ENCODE measurements around the gene VPS16. TPM values are rescaled to one million over a fixed set of nuclear protein-coding genes. Genes with fewer than 3 reads are reported as not detected.
A peak's percentile ranks its signal among the peaks of the same experiment; 100 is the strongest.
"Not testable (repeated sequence)": the region's sequence is repeated elsewhere in the genome, so short reads cannot be mapped to it uniquely, and the experiment has no call there.

The VPS16 gene
- total and polyA plus RNA-seq, 8 donors, result 19.2 to 93.4 (median 23.8) TPM

GRCh38 chr20:2820896-2821869 is 19.4 kb upstream of the VPS16 start:
- WGBS, 2 donors, result 5 to 12% methylated on average over 56 to 68 of the region's 68 CpGs
- H3K4me3 ChIP-seq, result no peak overlapping the region
- no peaks in the 10 kb centered on the region for H3K27me3 ChIP-seq
- DNase-seq, result peak in 1 of 6 donors; percentile 61
- no peaks in the 10 kb centered on the region for H3K36me3 ChIP-seq
- no peaks in the 10 kb centered on the region for H3K4me1 ChIP-seq
- H3K27ac ChIP-seq, result no peak overlapping the region
- H3K9me3 ChIP-seq, result no peaks in the 10 kb centered on the region
- no peak for FAIRE-seq
- intact Hi-C loops (cut with DNase I), result no loop called here
- no peak for TF ChIP-seq CTCF (IDR thresholded peaks at IDR 0.05)
- ATAC-seq, result peak in 1 of 4 donors; percentile 16

DNA sequence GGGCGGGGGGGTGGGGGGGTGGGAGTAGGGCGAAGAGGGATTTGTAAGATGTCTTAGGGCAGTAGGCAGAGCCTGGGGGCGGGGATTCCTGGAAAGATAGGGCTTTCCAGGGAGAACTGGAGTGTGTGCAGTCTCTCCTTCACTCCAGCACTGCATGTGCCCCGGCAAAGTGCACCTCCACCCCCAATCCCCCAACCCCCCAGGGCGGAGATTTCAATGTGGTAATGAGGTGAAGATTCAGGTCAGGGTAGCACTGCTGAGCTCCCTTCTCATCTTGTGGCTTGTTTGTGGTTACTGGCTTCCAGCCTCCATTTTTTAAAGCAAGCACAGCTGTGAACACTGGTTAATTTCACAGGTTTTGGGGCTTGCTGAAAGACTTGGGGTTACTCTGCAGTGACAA is 18.5 kb upstream of the VPS16 start:
- DNase-seq (no peak), ATAC-seq (peak in 1 of 4 donors; percentile 26)
- no peak overlapping the region for H3K27ac ChIP-seq

DNA sequence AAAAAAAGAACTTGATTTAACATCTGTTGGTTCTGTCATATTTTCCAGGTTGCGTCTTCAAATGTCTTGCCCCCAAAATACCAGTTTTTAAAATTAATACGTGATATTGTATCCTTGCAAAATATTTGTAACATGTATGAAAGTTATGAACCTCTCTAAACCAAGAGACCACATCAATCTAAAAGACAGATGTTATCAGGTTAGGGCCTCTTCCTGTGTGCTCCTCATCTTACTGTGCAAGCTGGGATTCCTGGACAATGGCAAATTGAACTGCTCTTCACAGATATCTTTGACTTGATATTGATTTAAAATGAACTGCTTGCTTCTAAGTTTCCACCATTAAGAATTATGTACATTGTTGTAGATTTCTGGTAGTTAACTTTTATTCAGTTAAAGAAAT is 14.8 kb upstream of the VPS16 start:
- Histone ChIP-seq H3K4me1 (no peaks in the 10 kb centered on the region), H3K27ac (no peak overlapping the region), H3K9me3 (no peaks in the 10 kb centered on the region), H3K4me3 (no peak overlapping the region), H3K27me3 (peaks cover 0 to 12% (median 3%) of the 10 kb centered on the region in 4 donors), H3K36me3 (no peaks in the 10 kb centered on the region)
- DNase-seq (no peak), FAIRE-seq (no peak), ATAC-seq (no peak)
- no peak for TF ChIP-seq CTCF (IDR thresholded peaks at IDR 0.05)
- 83 to 95% methylated on average over 2 of the region's 2 CpGs for WGBS, 2 donors
- intact Hi-C loops (cut with DNase I), result no loop called here

More for the DNA sequence above, 18.5 kb upstream of the VPS16 start:
- H3K4me3 ChIP-seq, result no peak overlapping the region
- TF ChIP-seq CTCF (IDR thresholded peaks at IDR 0.05), result no peak
- no peaks in the 10 kb centered on the region for H3K9me3 ChIP-seq
- WGBS, 2 donors, result 10 to 44% methylated on average over 5 of the region's 5 CpGs
- FAIRE-seq, result no peak
- H3K27me3 ChIP-seq, result peaks cover 0 to 3% (median 0%) of the 10 kb centered on the region in 4 donors
- no peaks in the 10 kb centered on the region for H3K36me3 ChIP-seq
- intact Hi-C loops (cut with DNase I), result no loop called here
- no peaks in the 10 kb centered on the region for H3K4me1 ChIP-seq

- DNase-seq (no peak), ATAC-seq (no peak), FAIRE-seq (no peak)
- WGBS, 2 donors, result 63 to 67% methylated on average over 4 of the region's 4 CpGs
- Histone ChIP-seq H3K9me3 (no peaks in the 10 kb centered on the region), H3K27ac (no peak overlapping the region), H3K4me3 (no peak overlapping the region), H3K36me3 (no peaks in the 10 kb centered on the region), H3K4me1 (no peaks in the 10 kb centered on the region), H3K27me3 (peaks cover 0 to 12% (median 3%) of the 10 kb centered on the region in 4 donors)
- no peak for TF ChIP-seq CTCF (IDR thresholded peaks at IDR 0.05)
- intact Hi-C loops (cut with DNase I), result no loop called here
Measured at GRCh38 chr20:2826655-2827054, 13.9 kb upstream of the VPS16 start.

GRCh38 chr20:2829376-2829775 is 11.2 kb upstream of the VPS16 start:
- Histone ChIP-seq H3K4me1 (no peaks in the 10 kb centered on the region), H3K36me3 (no peaks in the 10 kb centered on the region), H3K27me3 (peaks cover 0 to 12% (median 3%) of the 10 kb centered on the region in 4 donors), H3K27ac (no peak overlapping the region), H3K4me3 (no peak overlapping the region), H3K9me3 (no peaks in the 10 kb centered on the region)
- 51 to 70% methylated on average over 6 of the region's 6 CpGs for WGBS, 2 donors
- ATAC-seq (no peak), DNase-seq (no peak), FAIRE-seq (no peak)
- intact Hi-C loops (cut with DNase I), result no loop called here
- TF ChIP-seq CTCF (IDR thresholded peaks at IDR 0.05), result no peak

DNA sequence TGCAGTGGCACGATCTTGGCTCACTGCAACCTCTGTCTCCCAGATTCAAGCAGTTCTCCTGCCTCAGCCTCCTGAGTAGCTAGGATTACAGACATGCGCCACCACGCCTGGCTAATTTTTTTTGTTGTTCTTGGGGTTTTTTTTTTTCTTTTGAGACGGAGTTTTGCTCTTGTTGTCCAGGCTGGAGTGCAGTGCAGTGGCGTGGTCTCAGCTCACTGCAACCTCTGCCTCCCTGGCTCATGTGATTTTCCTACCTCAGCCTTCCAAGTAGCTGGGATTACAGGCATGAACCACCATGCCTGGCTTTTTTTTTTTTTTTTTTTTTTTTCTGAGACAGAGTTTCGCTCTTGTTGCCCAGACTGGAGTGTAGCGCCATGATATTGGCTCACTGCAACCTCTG is 9.3 kb upstream of the VPS16 start:
- H3K4me3 ChIP-seq, H3K36me3 ChIP-seq: not testable (repeated sequence)

More for the DNA sequence above, 9.3 kb upstream of the VPS16 start:
- DNase-seq; FAIRE-seq; ATAC-seq; H3K9me3 ChIP-seq; H3K4me1 ChIP-seq; intact Hi-C loops (cut with DNase I); H3K27ac ChIP-seq: not testable (repeated sequence)
- 72 to 80% methylated on average over 7 of the region's 7 CpGs for WGBS, 2 donors
- H3K27me3 ChIP-seq, result peaks cover 0 to 12% (median 3%) of the 10 kb centered on the region in 4 donors

Data from pancreas (tissue), 10 donors.